Fibroblast of peridontal ligament (primary cell): ENCODE results near the gene YLPM1.

ENCODE experiments used
- DNase-seq: peaks from one replicate; pipeline ENCODE4 v3.0.0-alpha.2; 2010; ENCODE audit errors: extremely low read depth

YLPM1 gene

DNA sequence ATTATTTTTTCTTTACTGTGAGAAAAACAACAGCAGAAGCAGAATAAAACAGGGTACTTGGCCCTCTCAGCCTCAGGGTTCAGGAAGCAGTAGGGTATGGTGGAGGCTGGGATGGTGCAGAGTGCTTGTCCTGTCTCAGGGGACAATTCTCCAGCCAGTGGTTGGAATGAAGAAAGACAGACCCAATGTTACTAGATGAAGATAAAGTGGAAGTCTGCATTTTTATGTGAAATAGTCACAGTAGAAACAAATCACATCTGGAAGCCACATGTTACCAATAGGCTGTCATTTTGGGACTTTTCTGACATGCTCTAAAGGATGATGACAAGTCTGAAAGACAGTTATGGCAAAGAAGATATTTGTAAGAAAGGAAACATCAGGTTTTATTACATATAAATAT, 80.5 kb downstream of the YLPM1 start:
- peak; percentile 87 for DNase-seq

DNA sequence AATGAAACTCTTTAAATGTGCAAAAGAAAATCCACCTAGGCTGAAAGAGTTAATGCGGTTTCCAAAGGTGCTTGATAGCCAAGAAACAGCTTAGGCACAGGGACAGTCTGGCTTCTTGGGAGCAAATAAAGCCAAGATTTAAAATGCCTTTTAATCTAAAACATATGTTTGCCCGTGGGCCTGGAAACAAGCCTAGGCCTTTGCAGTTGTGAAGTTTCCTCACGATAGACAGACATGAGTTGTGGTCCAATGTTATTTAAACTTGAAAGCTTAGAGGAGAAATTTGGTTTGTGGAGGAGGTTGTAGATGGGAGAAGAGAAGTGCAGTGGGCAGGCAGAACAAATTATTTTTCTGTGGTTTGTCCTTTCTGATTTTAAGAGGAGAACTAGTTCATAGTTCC, 83.1 kb downstream of the YLPM1 start:
- DNase-seq, result peak; percentile 95

DNA sequence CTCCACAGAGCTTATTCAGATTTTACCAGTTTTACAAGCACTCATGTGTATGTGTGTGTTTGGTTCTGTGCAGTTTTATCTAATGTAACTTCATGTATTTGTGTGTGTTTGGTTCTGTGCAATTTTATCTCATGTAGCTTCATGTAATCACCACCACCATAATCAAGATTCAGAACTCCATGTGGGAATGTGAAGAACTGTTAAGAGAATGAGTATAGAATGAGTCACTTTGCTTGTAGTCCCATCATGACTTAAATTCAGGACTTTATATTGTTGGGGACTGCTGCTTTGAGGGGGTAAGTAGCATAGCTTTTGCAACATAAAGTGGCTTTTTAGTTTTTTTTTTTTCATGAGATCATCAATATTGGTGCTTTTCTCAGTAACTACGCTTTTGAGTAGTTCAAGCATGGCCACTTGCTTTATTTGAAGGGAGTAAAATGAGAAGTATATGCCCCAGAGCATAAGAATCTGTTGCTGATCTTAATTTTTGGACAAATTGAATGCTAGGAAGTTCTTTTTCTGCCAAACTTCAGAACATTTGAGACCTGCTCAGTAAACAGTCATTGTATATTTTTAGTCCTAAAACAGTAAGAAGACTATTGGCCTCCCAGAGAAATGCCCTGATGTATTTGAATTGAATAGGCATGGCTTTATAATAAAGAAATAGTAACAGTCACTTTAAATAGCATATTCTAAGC, 84.0 kb downstream of the YLPM1 start:
- DNase-seq, result peak; percentile 75

DNA sequence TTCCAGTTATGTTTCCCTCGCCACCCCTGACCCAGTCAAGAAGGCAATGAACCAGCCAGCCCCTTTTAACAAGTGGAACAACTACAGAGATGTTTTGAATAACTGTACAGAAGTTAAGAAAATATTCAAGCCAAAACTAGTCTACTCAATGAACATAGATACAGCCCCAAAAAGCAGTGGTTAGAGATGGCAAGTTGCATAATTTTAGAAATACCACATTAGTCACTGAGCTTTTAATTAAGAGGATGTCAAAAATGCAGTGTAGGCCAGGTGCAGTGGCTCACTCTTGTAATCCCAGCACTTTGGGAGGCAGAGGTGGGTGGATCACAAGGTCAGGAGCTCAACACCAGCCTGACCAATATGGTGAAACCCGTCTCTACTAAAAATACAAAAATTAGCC, 85.7 kb downstream of the YLPM1 start:
- DNase-seq, result peak; percentile 36

DNA sequence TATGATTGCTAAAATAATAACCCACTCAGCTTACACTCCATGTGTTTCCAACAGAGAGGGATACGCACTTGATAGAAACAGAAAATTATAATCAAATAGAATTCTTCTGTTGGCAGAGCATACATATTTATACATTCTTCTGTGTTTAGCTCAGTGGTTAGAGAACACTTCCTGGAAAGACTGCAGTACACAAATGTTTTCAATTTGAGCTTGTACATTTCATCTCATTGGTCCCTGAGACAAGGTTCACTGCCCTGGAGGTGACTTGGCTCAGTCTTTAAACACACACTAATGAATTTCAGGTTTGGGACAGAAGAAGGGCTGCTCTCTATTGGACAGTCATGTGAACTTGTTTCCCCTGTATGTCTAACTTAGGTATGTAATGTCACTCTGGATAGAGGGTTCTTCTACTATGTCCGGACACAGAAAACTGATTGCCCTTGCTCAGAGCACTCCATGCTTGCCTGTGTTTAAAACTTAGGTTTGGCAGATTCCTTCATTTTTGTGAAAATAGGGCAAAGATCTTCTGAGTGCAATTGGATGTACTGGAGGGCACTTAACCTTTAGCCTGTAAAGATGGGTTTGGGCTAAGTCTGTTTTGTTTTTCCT, 89.9 kb downstream of the YLPM1 start:
- peak; percentile 97 for DNase-seq

DNA sequence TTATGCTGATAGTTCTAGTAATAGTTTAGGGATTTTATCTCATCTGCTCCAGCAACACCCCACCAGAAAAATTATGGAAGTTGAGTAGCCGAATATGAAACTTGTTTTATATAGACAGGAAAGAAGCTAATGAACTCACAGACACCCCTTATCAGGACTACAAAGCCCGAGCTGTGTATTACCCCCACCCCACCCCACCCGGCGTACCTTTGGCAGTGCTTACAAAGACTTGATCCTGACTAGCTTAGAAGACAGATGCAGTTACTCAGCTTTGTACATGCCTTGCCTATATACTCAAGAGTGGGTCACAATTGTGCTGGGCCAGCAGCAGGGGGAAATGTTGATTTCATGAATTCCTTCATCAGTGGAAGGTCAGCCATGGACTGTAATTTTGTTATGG, 90.5 kb downstream of the YLPM1 start:
- peak; percentile 37 for DNase-seq

DNA sequence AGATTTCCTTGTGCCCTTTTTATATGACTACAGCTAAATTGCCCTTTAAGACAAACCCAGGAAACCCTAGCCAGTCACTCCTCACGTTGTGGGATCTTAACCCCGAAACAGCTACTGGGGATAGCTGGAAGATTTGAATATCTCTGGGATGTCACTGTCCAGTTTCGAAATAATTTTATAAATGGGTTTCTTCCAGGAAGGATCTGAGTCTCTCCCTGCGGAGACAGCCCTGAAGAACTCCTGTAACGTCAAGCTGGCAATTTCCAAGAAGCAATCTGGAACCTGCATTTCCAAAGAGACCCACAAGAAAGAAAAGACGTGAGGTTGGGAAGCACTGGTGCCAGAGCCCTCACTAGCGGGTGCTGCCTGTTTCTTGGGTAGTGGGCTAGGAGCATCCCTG, 91.9 kb downstream of the YLPM1 start:
- DNase-seq, result no peak

DNA sequence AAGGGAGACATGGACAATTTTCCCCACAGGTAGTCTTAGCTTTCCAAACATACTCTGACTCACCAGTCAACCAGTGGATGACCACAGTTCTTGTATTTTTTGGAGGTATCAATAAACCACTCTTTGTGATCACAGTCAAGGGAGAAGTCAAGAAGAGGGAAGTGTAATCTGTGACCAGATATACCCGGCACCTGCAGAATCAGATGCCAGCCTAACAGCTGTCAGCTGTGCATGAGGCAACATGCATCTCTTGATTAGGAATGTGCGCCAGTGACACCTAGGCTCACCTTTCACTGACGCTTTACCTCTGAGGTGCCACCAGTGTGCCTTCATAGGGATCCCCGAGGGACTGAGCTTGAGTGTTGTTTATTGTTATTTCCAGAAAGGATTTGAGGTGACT, 92.8 kb downstream of the YLPM1 start:
- DNase-seq, result no peak

DNA sequence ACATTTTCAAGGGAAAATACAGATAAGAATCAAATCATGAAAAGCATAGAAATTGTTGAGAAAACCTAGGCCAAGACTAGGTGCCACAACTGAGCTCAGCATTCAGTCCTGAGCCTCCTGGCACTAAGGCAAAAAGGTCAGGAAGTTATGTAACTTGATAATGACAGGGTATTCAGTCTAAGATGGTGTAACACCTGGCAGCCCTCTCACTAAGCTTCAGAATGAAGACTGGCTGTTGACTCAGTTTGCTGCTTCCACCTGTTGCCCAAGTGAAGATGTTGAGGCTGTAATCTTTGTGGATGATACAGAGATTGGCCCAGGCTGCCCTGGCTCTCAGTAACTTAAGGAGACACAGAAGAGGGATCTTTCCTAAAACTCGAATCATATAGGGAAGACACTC, 93.2 kb downstream of the YLPM1 start:
- no peak for DNase-seq

DNA sequence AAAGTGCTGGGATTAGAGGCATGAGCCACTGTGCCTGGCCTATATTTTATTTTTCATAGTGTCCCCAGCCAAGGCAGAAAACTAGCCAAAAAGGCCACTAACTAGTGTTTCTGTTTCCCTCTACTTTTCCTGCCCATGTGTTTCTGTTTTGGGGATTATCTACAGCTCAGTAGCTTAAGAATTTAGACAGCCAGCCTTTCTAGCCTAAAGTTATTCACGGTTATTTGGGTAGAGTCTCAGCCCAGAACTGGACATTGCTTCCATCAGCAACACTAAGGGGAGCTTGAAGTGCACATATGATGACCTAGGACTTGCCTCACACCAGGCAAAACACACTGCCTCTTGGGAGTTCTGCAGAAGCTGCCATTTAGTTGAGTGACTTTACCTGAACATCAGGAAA, 94.9 kb downstream of the YLPM1 start:
- peak; percentile 77 for DNase-seq

DNA sequence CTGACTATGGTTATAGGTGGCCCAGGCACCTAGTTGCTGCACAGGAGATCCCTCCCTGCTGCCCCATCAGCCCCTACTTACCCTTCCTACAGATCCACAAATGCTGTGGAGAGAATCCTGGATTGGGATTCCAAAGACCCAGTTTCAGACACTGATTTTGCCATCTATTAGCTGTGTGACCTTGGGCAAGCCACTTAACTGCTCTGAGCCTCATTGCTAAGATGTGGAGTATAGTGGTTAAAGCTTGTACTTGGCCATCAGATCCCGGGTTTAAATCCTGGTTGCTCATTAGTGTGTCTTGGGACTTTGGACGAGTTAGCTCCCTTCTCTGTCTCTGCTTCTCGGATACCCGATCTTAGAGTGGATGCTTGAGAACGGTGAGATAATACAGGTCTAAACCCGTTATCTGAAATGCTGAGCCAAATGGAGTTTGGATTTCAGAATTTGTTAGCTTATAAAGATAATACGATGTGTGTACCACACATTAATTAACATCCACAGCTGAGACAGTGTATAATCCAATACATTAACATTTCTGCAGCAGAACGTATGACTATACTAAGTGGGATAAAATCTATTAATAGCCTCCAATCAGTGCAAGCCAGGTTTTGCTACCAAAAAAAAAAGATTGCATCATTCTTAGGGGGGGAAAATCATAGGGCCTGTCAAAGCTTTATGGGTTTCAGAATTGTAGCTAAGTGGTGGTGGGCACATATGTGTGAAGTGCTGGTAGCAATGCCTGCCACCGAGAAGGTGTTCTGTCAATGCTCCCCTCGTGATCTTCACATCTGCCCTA, 96.8 kb downstream of the YLPM1 start:
- peak; percentile 44 for DNase-seq

DNA sequence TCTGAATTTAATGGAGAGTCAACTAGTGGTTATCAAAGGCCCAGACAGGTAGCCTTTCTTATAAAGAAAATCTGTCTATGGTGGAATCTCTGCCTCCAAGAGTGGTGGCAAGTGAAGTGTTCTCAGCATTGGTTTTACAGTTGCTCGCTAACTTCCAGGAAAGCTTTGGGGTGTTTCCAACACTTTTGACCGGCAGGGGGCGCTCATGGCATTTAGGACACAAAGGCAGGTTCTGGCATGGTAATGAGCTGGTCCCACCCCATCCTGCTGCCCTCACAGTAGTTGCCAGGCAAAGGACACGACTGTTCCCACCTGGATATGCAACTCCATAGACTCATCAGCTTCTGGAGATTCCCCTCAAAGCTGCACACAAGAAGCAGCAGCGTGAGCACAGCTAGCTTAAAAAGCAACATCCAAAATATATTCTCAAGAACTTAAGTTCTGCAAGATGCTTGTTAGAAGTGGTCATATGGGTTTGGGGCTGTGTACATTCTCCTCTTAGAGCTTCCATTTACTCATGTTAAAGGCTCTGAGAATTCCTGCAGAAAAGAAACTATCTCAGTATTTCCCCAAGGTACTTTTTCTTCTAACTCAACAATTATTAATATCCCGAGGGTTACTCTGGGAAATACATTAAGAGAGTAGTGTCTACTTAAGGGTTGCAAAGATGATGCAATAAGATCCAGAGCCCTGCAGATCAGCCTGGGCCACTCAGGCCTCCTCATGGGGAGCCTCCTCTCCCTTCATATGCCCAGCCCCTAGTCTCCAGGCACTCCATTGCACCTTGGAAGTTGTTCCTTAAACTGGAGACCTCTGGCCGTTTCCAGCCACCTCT, 98.0 kb downstream of the YLPM1 start:
- DNase-seq, result peak; percentile 92

DNA sequence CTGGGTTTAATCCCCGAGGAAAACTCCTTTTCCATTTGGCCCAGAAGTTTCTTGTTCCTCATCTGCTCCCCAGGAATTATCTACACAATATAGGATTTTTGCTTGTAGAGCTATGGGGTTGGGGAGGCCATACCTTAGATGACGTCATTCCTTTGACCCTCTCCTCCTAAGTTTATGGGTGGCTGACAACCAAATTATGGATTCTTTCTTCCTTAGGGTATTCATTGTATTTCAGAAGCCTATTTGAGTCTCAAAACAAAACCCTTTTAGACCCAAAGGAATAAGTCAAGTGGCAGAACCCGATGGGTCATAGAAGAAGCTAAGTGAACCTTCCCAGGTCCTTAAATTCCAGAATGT, 98.6 kb downstream of the YLPM1 start:
- no peak for DNase-seq

DNA sequence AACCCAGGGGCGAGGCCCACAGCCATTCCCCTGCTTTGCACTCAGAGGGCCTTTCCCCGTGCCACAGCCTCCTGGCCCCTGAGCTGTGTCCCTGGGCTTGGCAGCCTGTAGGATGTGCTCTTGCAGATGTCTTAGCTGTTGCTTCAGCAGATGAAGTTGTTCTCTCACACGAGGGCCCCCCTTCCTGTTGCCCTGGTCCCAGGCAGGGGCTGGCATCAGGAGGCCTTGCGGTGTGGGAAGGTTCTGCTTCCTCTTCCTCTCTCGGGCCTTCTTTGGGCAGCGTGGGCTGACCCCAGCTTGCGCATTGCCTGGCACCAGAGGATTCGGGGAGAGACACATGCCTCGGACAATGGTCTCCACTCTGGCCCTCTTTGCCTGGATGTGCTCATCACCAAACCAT, 100.2 kb downstream of the YLPM1 start:
- no peak for DNase-seq

DNA sequence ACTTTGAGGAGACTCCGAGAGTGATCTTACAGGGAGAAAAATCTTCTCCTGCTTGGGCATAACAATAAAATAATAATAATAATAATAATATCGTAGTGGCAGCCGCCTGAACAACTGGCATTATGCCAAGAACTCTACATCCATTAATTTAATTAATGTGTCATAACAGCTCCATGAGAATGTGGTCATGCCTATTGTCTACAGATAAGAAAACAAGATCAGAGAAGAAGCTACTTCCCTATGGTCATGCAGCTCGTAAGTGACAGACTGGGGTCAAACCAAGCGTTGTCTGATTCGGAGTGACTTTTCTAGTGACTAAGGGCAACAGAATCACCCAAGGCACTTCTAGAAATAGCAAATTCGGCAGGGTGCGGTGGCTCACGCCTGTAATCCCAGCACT, 101.1 kb downstream of the YLPM1 start:
- DNase-seq, result no peak

DNA sequence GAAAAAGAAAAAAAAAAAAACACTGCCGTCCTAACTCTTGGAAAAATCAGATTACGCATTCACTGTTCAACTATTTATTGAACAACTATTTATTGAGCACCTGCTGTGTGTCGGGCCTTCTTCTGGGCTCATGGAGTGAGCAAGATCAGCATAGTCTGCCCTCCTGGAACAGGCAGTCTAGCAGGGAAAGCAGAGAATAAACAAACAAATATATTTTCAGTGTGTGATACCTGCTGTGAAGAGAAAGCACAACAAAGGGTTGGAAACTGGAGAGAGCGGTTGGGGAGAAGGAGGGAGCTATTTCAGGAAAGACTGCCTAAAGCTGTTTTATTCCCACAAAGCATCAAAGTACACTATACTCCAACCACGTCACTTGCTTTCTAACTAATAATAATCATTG, 102.0 kb downstream of the YLPM1 start:
- no peak for DNase-seq

DNA sequence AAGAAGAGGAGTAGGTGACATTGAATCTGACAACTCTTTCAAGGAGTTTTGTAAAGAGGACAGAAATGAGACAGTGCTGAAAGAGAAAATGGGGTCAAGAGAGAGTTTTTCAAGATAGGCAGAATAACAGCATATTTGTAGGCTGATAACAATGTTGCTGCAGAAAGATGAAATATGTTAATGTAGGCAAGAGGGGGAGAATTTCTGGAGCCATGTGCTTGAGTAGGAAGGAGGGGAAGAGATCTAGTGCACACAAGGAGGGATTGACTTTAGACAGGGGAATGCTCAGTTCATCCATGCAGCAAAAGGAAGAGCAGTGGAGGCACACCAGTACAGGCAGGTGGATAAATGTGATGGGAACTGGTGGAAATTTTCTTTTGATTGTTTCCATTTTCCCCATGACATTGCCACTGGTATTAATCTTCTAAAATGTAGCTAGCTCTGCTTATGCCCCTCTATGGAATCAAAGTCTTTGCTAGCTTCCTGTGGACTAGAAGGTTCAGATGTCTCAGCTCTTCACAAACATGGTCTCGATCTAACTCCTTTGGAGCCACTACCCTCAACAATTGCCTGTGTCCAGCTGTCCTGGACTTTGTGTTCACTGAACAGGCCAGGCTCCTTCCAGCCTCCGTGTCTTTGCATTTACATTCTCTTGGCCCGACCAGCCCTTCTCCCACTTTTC, 103.7 kb downstream of the YLPM1 start:
- DNase-seq, result no peak

DNA sequence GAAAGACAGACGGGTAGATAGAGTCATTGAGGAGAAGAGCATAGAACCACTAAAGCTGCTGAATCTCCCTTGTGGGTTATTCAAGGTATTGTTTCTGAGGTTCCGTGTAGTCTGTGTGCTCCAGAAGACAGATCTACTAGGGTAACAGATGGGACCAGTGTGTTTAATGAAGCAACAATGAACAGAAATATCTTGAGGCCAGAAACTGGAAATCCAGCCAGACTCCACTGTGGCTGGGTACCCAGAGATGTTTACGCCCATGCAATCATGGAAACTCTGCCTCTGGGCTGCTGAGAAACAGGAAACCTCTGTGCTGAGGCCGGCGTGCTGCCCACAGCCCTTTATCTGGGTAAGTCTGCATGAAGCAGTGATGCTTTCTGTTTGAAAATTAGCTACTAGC, 104.6 kb downstream of the YLPM1 start:
- DNase-seq, result peak; percentile 93

DNA sequence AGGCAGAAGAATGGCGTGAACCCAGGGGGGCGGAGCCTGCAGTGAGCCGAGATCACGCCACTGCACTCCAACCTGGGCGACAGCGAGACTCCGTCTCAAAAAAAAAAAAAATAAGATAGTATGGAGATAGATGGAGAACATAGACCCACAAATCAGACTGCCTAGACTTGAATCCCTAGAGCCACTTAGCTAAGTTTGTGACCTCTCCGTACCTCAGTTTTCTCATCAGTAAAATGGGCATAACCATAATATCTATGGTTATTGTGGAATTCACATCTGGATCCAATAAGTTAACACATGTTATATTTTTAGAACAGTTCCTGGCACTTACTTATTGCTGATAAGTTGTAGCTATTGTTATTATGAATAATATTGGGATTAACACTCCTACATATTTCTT, 105.6 kb downstream of the YLPM1 start:
- no peak for DNase-seq

DNA sequence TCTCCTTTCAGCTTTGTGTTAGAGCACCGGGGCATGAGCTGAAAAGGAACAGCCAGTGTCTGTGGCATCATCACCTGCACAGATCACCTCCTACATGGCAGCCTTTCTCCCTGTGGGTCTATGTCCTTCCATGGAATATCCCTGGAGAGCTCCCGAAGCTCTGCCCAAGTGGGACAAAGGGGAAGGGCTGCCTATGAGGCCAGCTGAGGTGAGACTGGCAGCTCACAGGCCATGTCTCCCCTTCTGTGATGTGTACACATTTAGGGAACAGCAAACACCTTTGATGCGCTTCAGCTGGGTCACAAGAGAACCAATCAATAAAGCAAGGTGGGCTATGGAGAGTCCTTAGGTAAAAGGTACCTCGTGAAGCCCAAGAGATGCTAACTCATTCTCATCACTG, 108.7 kb downstream of the YLPM1 start:
- DNase-seq, result no peak

DNA sequence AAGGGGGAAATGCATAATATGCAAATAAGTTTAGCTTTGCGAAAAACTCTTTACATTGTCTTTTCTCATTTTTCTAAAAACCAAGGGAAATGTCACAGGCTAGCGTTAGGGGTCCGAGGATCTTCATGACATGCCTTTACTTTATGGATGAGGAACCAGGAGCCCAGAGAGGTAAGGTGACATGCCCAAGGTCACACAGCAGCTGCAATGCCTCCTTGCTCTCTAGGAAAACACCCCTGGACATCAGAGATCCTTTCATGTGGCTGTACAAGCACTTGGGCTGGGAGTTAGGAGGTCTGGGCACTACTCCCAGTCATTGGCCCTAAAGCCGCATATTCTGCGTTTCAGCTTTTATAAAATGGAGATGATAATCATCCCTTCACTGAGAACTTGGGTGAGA, 112.1 kb downstream of the YLPM1 start:
- no peak for DNase-seq
